HG03066 (cell line): Measurements from ENCODE around the gene INPP5E.
A peak's percentile ranks its signal among the peaks of the same experiment; 100 is the strongest.
"Not testable (repeated sequence)": the region's sequence is repeated elsewhere in the genome, so short reads cannot be mapped to it uniquely, and the experiment has no call there.

Experiments used
- ATAC-seq: cut with Tn5 transposase; IDR thresholded peaks from one replicate; pipeline ENCODE4 v1.9.1; 2021; ENCODE audit warnings: low read depth; ENCODE audit not compliant: unreplicated experiment

The INPP5E gene

GRCh38 chr9:136409557-136410455, 29.8 kb downstream of the INPP5E start:
- peak; percentile 28 for ATAC-seq

- ATAC-seq = no peak
Observed at GRCh38 chr9:136407911-136408310, 31.7 kb downstream of the INPP5E start.

DNA sequence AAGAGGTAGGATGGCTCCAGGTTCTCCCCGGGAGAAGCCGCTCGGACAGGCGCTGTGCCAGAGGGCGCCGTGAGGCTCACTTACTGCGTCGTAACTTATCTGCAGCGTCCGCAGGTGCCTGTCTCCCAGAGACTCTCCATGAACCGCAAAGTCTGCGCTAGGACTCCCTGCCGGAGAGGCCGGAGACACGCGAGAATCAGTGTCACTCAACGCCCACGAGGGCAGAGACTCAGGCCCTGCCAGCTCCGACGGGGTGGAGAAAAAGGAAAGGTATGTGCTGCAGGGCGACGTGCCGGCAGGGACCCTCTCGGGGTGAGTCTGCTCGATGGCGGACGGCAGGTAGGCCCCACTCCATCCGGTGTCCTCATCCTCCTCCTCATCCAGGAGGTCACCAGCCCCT, 32.6 kb downstream of the INPP5E start:
- not testable (repeated sequence) for ATAC-seq

GRCh38 chr9:136405904-136406303, 33.7 kb downstream of the INPP5E start:
- ATAC-seq = not testable (repeated sequence)

- ATAC-seq = no peak
Observed at GRCh38 chr9:136405481-136405880, 34.2 kb downstream of the INPP5E start.

- no peak for ATAC-seq
Observed at GRCh38 chr9:136404801-136405136, 34.9 kb downstream of the INPP5E start.

DNA sequence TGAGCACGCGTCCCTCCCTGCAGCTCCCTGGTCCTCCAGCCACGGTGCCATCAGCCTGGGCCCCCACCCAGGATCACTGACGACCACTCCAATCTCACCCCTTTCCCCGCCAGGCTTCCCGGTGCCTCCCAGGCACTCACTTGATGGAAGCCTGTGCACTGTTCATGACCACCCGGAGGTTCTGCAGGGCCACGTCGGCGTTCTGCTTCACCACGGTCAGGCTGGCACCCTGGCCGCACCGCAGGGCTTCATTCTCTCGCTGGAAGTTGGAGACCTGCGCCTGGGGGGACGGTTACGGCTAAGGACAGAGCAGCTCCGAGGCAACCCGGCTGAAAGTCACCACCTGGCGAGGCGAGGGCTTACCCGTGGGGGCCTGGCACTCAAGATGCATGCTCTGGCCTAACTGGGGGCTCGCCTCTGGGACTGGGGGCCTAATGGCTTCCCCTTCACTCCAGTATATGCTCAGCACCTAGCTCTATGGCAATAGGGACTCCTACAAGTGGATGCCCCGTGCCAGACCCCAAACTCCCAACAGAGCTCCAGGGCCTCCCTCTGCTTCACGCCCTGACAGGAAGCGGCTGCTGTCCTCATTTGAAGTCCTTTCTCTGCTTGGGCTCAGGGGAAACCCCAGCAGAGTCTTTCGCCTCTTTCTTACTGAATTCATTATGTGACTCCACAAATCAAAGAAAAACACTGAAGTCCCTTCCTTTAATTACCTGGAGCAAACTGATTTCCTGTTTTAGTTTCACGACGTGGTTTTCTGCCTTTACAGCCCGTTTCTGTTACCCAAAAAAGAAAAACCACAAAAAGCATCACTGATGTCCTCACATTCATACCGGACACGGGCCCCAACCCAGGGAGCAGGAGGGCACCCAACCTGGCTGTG, 35.5 kb downstream of the INPP5E start:
- no peak for ATAC-seq

DNA sequence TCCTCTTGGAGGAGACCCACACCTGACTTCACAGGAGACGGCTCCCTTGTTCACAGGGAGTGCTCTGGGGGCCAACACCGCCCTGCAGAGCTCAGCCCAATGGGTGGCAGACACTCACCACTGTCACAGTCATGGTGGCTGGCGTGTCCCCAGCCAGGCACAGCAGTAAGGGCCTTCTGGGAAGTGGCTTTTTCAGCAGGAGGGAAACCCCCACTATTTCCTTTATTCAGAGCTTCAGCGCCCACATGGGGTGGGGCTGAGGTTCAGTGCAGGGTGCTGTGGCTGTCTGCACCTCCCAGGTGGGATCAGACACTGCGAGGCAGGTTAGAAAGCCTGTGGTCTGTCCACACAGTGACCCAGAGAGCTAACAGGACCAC, 36.1 kb downstream of the INPP5E start:
- ATAC-seq = no peak

DNA sequence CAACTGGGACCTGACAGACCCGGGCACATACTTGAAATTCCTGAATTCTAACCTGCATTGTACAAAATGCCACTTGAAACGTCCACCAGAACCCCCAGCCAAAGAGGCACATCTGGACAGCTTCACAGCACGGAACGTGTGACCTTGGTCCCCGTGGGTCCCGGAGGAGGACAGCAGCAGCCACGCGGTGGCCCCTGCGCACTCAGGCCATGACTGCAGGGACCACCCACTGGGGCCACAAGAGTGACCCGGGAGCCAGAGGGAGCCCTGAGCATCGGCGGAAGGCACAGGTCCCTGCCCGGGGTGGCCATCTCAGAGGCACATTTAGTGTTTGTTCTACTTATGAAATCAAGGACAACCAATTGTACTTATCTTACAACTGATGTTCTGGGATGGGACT, 37.6 kb downstream of the INPP5E start:
- no peak for ATAC-seq

DNA sequence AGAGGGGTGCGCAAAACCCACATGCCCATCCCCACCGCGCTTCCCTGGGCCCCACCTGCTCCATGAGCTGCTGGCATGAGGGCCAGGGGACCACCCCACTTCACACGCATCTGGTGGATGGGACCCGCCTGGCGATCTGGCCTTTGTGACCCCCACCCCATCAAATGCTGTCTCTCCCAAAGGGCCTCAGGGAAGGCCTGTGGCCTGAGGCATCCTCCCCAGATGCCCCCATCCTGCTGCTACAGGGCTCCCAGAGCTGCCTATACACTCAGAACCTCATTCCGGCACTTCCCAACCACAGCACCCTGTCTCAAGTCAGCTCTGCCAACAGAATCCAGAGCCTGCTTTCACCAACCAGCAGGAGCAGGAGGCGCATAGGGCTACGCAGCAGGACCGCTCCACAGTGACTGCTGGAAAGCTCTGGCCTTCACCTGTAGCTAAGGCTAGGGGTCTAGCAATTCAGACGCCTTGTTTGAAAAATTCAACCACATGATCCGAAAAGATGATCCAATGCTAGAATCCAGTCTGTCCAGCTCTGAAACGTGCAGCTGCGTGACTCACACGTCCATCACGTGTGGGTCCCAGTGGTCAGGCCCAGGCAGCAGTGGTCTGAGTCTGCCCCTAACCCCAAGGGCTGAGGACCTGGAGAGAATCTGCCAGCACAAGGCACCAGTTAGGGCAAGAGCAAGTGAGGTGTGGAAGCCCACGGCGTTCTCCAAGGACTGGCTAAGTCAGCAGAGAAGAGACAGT, 38.3 kb downstream of the INPP5E start:
- ATAC-seq = no peak

- peak; percentile 65 for ATAC-seq
Observed at GRCh38 chr9:136400038-136400834, 39.4 kb downstream of the INPP5E start, which contains the start of gene SNAPC4. Gene SNAPC4 (minus strand): TSS chr9:136400170. CDS start chr9:136398428, 1,742 bp downstream.

DNA sequence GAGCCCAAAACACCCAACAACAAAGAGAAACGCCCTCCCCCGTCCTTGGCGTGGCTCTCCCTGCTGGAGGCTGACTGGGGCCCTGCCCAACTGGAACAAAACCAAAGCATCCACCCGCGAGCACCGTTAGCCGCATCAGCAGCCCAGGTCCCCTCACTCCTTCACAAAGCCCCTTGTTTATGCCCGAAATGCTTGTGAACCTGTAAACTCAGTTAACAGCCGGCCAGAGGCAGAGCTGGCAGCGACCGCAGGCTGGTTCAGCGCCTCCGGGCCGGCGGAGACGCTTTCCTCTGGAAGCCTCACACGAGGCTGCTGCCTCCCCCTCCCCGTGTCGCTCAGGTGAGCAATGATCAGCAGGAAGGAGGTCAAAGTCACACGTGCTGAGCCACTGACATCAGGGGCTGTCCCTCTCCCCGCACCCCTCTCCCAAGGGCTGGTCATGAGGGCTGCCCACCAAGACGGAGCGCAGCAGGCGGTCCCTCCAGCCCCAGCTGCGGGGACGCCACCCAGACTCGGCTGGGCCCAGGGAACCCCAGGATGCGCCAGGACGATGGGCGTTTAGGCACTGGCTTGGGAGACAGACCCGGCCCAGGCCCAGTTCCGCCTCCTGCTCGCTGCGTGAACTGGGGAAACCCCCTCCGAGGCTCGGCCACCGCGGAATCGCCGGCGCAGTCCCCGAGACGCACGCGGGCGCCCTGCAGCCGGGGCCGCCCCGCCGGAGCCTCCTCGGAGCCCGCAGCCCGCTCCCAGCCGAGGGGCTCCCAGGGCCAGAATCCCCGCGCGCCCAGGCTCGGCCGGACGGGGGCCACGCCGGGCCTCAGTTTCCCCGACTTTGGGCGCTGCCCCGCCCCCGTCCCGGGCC, 40.2 kb downstream of the INPP5E start:
- peak; percentile 27 for ATAC-seq

GRCh38 chr9:136398286-136398685, 41.4 kb downstream of the INPP5E start:
- no peak for ATAC-seq

GRCh38 chr9:136397643-136398042, 42.0 kb downstream of the INPP5E start:
- no peak for ATAC-seq

DNA sequence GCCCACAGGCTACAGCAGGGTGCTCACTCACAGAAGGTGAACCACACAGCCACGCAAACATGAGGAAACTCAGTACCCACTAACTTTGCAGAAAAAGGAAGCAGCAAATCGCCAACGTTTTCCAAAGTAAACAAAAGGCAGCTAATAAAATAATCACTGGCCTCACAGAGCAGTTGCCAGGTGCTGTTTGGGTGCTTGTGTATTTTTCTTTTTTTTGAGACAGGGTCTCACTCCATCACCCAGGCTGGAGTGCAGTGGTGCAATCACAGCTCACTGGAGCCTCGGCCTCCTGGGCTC, 43.5 kb downstream of the INPP5E start:
- no peak for ATAC-seq

DNA sequence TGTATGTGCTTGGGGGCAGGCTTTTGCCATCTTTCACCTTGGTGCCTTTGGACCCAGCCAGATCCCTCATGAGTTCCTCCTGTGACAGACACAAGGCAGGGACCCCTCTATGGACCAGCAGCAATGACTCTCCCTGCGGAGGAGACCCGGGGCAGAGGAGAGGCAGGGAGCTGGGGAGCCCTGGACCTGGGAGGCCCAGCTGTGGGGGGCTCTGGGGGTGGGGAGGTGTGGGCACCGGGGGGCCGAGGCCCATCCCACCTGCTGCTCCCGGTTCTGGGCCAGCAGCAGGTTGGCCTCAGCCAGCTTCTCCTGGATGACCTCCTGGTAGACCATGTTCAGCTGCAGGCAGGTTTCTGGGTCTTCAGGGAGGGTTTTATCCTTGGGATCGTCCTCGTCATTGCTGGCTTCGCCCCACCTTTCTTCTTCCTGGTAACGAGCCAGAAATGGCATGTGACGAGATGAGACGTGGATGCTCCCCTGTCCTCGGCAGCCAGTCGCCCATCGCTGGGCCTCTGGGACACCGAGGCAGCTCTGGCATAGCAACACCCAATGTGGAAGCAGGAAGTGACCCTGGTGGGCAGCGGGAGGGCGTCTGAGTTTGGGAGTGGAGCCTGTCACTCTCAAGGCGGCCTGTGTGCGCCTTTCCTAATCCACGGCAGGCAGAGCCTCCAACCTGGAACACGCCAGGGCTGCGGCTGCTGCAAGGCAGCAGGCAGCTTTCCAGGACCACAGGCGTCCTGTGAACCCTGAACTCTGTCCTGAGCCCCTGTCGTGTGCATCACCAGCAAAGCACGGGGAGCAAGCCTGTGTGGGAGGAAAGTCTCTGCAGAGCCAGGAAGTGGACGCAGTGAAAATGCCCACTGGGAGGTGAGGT, 44.1 kb downstream of the INPP5E start:
- no peak for ATAC-seq

GRCh38 chr9:136395020-136395340, 44.7 kb downstream of the INPP5E start:
- no peak for ATAC-seq

- no peak for ATAC-seq
Observed at GRCh38 chr9:136394312-136395019, 45.2 kb downstream of the INPP5E start.
